HepG2 (cell line): ENCODE data around the gene HSCB. TPM values are rescaled to one million over a fixed set of nuclear protein-coding genes. Genes with fewer than 3 reads are reported as not detected.

Experiments
- DPF2 ChIP-seq: sonication (generic); formaldehyde crosslinking; IDR thresholded peaks from 2 replicates; pipeline ENCODE4 v1.4.0; 2020; ENCODE audit warnings: mild to moderate bottlenecking, low read depth, missing genetic modification reagents, borderline replicate concordance
- E2F5 ChIP-seq: sonication (generic); formaldehyde crosslinking; conservative IDR thresholded peaks from 2 replicates; pipeline ENCODE4 v1.4.0; 2020; ENCODE audit warnings: missing genetic modification reagents
- EED ChIP-seq: sonication (generic); formaldehyde crosslinking; IDR thresholded peaks from 2 replicates; pipeline ENCODE4 v1.5.0; 2020; ENCODE audit warnings: mild to moderate bottlenecking, missing genetic modification reagents
- FOSL1 ChIP-seq: sonication (generic); formaldehyde crosslinking; IDR thresholded peaks from 2 replicates; pipeline ENCODE4 v1.9.0; 2021; ENCODE audit warnings: missing genetic modification reagents, borderline replicate concordance
- IKZF4 ChIP-seq: sonication (generic); formaldehyde crosslinking; IDR thresholded peaks from 2 replicates; pipeline ENCODE4 v1.5.1; 2020; ENCODE audit warnings: borderline replicate concordance, mild to moderate bottlenecking, low read depth, missing genetic modification reagents; ENCODE audit errors: not compliant biosample characterization
- LRRFIP1 ChIP-seq: sonication (generic); formaldehyde crosslinking; conservative IDR thresholded peaks from 2 replicates; pipeline ENCODE4 v1.4.0; 2020; ENCODE audit warnings: missing genetic modification reagents
- MEIS2 ChIP-seq: sonication (generic); formaldehyde crosslinking; IDR thresholded peaks from 2 replicates; pipeline ENCODE4 v1.9.0; 2021; ENCODE audit warnings: mild to moderate bottlenecking, missing genetic modification reagents
- NFYC ChIP-seq: IDR thresholded peaks from 2 replicates; pipeline ENCODE4 v1.6.1; 2016; ENCODE audit warnings: missing genetic modification reagents, missing compliant biosample characterization
- POGK ChIP-seq: sonication (generic); formaldehyde crosslinking; conservative IDR thresholded peaks from 2 replicates; pipeline ENCODE4 v1.8.0; 2022; ENCODE audit warnings: mild to moderate bottlenecking, moderate library complexity, missing genetic modification reagents
- REXO4 ChIP-seq: sonication (generic); formaldehyde crosslinking; IDR thresholded peaks from 2 replicates; pipeline ENCODE4 v1.8.0; 2022; ENCODE audit warnings: missing genetic modification reagents, mild to moderate bottlenecking, borderline replicate concordance
- SAP130 ChIP-seq: IDR thresholded peaks from 2 replicates; pipeline ENCODE4 v1.6.1; 2016; ENCODE audit warnings: low read depth
- TBL1XR1 ChIP-seq: fragments of 150-350 bp; IDR thresholded peaks from 2 replicates; pipeline ENCODE4 v1.6.1; 2014; ENCODE audit warnings: borderline replicate concordance, low read length; ENCODE audit not compliant: partially characterized antibody
- ZFP91 ChIP-seq: sonication (generic); formaldehyde crosslinking; IDR thresholded peaks from 2 replicates; pipeline ENCODE4 v1.9.0; 2022; ENCODE audit warnings: missing genetic modification reagents, mild to moderate bottlenecking, borderline replicate concordance
- ZHX1 ChIP-seq: sonication (generic); formaldehyde crosslinking; IDR thresholded peaks from 2 replicates; pipeline ENCODE4 v1.8.1; 2022; ENCODE audit warnings: low read depth, mild to moderate bottlenecking, missing genetic modification reagents
- ZNF460 ChIP-seq: sonication (generic); formaldehyde crosslinking; IDR thresholded peaks from 2 replicates; pipeline ENCODE4 v1.5.1; 2020; ENCODE audit warnings: missing genetic modification reagents, mild to moderate bottlenecking, borderline replicate concordance
- ZNF577 ChIP-seq: sonication (generic); formaldehyde crosslinking; IDR thresholded peaks from 2 replicates; pipeline ENCODE4 v1.4.0; 2020; ENCODE audit warnings: mild to moderate bottlenecking, low read depth, missing genetic modification reagents, borderline replicate concordance
- ZNF629 ChIP-seq: sonication (generic); formaldehyde crosslinking; conservative IDR thresholded peaks from 2 replicates; pipeline ENCODE4 v1.5.0; 2020; ENCODE audit warnings: missing genetic modification reagents
- ZNF720 ChIP-seq: sonication (generic); formaldehyde crosslinking; IDR thresholded peaks from 2 replicates; pipeline ENCODE4 v1.4.0; 2020; ENCODE audit warnings: missing genetic modification reagents
- polyA plus RNA-seq, 8 experiments: library from polyadenylated mRNA; depleted of rRNA in 3 of 8; stranded (reverse) in 7 of 8; unstranded in 1 of 8; fragments of >200 nt; fragmentation: Illumina TruSeq in 4 of 8; extraction: Trizol in 4 of 8; gene quantifications; 2 replicates each; pipeline versions ENCODE4 v1.2.1 to v1.2.3, GENCODE V29; 2011 to 2016; ENCODE audit warnings: low read depth in 4 of 8, missing spikeins in 1 of 8, mixed read lengths in 1 of 8; ENCODE audit not compliant: insufficient read depth in 1 of 8
- total RNA-seq, 5 experiments: library from RNA; depleted of rRNA; stranded (reverse); fragments of >200 nt; fragmentation: Illumina TruSeq; extraction: Trizol; gene quantifications; 2 replicates each; pipeline ENCODE4 v1.2.3, GENCODE V29; 2016; ENCODE audit warnings: low read depth in 1 of 5

The HSCB gene
- total and polyA plus RNA-seq, 2 of the 13 experiments (the other 11 are each of a cell fraction or from before 2014, with no cell fraction given): 15.4 to 20.9 TPM

- TF ChIP-seq POGK (CRISPR knock-in tag) (0 out of 2 replicates have a peak, but pooled peaks have one; percentile 22), REXO4 (CRISPR knock-in tag) (no peak), LRRFIP1 (CRISPR knock-in tag) (no peak), ZFP91 (CRISPR knock-in tag) (no peak), EED (CRISPR knock-in tag) (no peak), SAP130 (CRISPR knock-in tag) (peak; percentile 75), ZNF629 (CRISPR knock-in tag) (0 out of 2 replicates have a peak, but pooled peaks have one; percentile 32), DPF2 (no peak), ZHX1 (CRISPR knock-in tag) (no peak), MEIS2 (no peak), TBL1XR1 (no peak), ZNF460 (CRISPR knock-in tag) (no peak), FOSL1 (CRISPR knock-in tag) (no peak), IKZF4 (CRISPR knock-in tag) (no peak), NFYC (CRISPR knock-in tag) (no peak), E2F5 (CRISPR knock-in tag) (no peak), ZNF720 (CRISPR knock-in tag) (no peak), ZNF577 (no peak)
Measured at GRCh38 chr22:28783786-28784671, 42.2 kb downstream of the HSCB start (continued).
